Gastrocnemius medialis (tissue), 4 donors: Measurements from ENCODE around the gene RMND5A.

ENCODE experiments used
- CTCF ChIP-seq, 5 experiments: fragments of 450-650 bp in 3 of 5; fragments of 200-600 bp in 2 of 5; sonication (generic) in 2 of 5; IDR thresholded peaks in 4 of 5; conservative IDR thresholded peaks in 1 of 5; 1 replicate in 4 of 5; 2 replicates in 1 of 5; pipeline ENCODE4 v1.5.1; 2016 to 2019; ENCODE audit warnings: antibody characterized with exemption in 5 of 5, mild to moderate bottlenecking in 3 of 5, moderate library complexity in 3 of 5
- POLR2A ChIP-seq, 2 donors: fragments of 450-650 bp; IDR thresholded peaks; one replicate each; pipeline ENCODE4 v1.6.1; 2017; ENCODE audit warnings: antibody characterized with exemption in 2 of 2, mild to moderate bottlenecking in 2 of 2, moderate library complexity in 2 of 2

- no peak for TF ChIP-seq CTCF (IDR thresholded peaks at IDR 0.05 in 4 of 5, conservative IDR thresholded peaks at IDR 0.05 in 1 of 5)
- TF ChIP-seq POLR2A (IDR thresholded peaks at IDR 0.05): no peak
Measured at GRCh38 chr2:86700690-86701089, 19.4 kb upstream of the RMND5A start.
